NCI-H226 (cell line): ENCODE measurements around the gene ASTL.

Experiments
- DNase-seq: peaks from one replicate; pipeline ENCODE4 v3.0.0-alpha.2; 2015

The ASTL gene

DNA sequence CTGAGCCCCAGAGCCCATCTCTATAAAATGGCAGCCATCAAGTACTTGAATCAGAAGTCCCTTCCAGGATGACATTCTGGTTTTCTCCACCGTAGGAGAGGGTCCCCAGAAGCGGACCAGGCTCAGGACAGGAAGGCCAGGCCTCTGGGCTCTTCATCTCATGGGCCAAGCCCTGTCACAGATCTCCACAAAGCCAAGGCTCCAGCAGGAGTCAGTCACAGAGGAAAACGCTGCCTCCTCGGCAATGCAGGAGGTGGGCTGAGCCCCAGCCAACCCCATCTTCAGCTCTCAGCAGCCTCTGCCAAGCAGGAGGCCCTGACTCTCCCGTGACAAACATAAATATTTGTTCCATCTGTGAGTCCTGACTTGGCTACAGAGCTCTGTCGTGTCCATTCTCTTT lies 64.1 kb downstream of the ASTL start:
- DNase-seq = no peak

DNA sequence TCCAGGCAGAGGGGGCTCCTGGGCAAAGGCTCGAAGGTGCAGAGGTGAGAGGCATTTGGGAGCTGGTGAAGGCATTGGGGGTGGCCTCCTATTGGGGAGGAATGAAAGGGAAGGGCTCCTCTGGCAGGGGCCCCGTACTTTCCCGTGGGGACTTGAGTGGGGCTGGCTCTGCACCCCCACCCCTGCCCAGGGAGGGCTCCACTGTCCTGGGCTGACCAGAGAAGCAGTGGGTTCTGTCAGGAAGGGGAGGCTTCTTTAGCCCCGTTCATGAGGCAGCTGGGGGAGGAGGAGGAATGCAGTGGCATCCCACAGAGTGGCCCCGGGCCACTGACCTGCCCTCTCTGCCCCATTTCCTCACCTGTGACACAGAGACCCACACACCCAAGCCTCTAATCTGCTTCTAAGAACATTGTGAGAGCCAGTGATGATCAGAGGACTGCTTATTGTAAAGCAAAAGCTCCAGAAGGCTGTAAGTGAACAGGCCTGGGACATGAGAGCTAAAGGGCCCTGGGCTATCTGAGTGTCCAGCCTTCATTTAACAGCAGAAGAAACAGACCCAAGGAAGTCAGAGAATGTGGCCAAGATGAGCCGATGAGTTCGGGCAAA lies 65.0 kb downstream of the ASTL start:
- no peak for DNase-seq
